RWPE1 (cell line): ENCODE data around the gene CAB39L.

Experiments
- CTCF ChIA-PET: fragments of 350-600 bp; sonication (Branson Sonifier 250); formaldehyde crosslinking; extraction: SDS; loops from one replicate; lab custom pipeline; 2021; lab: Yijun Ruan, JAX
- POLR2A ChIA-PET: fragments of 400-600 bp; formaldehyde crosslinking; extraction: SDS; loops from one replicate; lab custom pipeline; 2020; ENCODE audit warnings: antibody characterized with exemption; ENCODE audit not compliant: low non-redundant PET; lab: Yijun Ruan, JAX
- DNase-seq: peaks from one replicate; pipeline ENCODE4 v3.0.0; 2012; ENCODE audit warnings: low spot score
- H3K27ac ChIP-seq: fragments of 450-650 bp; 2 replicates; pipeline ENCODE4 v1.5.1; 2017
- CTCF ChIP-seq: fragments of 450-650 bp; conservative IDR thresholded peaks from 2 replicates; pipeline ENCODE4 v1.5.1; 2017; ENCODE audit warnings: low read depth, mild to moderate bottlenecking

Gene CAB39L

GRCh38 chr13:49410006-49410405 is 33.9 kb downstream of the CAB39L start:
- DNase-seq, result no peak
- ChIA-PET CTCF (interaction anchor here (0.6 kb wide), 1 partner anchor 90 kb away, joined by 3 read pairs; no protein-coding TSS in a partner anchor), POLR2A (no interaction called here)
- no peak overlapping the region for H3K27ac ChIP-seq
- TF ChIP-seq CTCF, result no peak

- no peak for DNase-seq
- H3K27ac ChIP-seq, result no peak overlapping the region
- POLR2A ChIA-PET, result no interaction called here
- CTCF ChIA-PET, result no interaction called here
- no peak for TF ChIP-seq CTCF
These were observed 34.9 kb downstream of the CAB39L start for GRCh38 chr13:49409008-49409407.

GRCh38 chr13:49407936-49408335 is 35.9 kb downstream of the CAB39L start:
- no peak overlapping the region for H3K27ac ChIP-seq
- no peak for TF ChIP-seq CTCF
- POLR2A ChIA-PET, result no interaction called here
- CTCF ChIA-PET, result no interaction called here
- no peak for DNase-seq

- H3K27ac ChIP-seq, result no peak overlapping the region
- no peak for DNase-seq
These were observed 36.8 kb downstream of the CAB39L start for GRCh38 chr13:49407068-49407467.

GRCh38 chr13:49404703-49405020 is 39.2 kb downstream of the CAB39L start:
- no peak overlapping the region for H3K27ac ChIP-seq
- ChIA-PET CTCF (no interaction called here), POLR2A (no interaction called here)
- DNase-seq, result no peak
- TF ChIP-seq CTCF, result no peak

More at GRCh38 chr13:49407068-49407467, 36.8 kb downstream of the CAB39L start:
- TF ChIP-seq CTCF, result no peak
- ChIA-PET CTCF (no interaction called here), POLR2A (no interaction called here)

- no peak for TF ChIP-seq CTCF
- no peak overlapping the region for H3K27ac ChIP-seq
- ChIA-PET POLR2A (no interaction called here), CTCF (no interaction called here)
- DNase-seq, result no peak
These were observed 39.7 kb downstream of the CAB39L start for GRCh38 chr13:49403996-49404702.
